Body of pancreas (tissue), 4 donors: ENCODE measurements around the gene C19orf38.

ENCODE experiments used
- CTCF ChIP-seq, 7 experiments: fragments of 450-650 bp in 4 of 7; fragments of 200-600 bp in 3 of 7; sonication (generic) in 3 of 7; IDR thresholded peaks; one replicate each; pipeline ENCODE4 v1.5.1; 2016 to 2019; ENCODE audit warnings: antibody characterized with exemption in 7 of 7
- POLR2A ChIP-seq, 3 donors: fragments of 450-650 bp; IDR thresholded peaks; one replicate each; pipeline ENCODE4 v1.6.1; 2016; ENCODE audit warnings: antibody characterized with exemption in 3 of 3, mild to moderate bottlenecking in 2 of 3

- TF ChIP-seq POLR2A (IDR thresholded peaks at IDR 0.05) = no peak
- no peak for TF ChIP-seq CTCF (IDR thresholded peaks at IDR 0.05)
Observed at GRCh38 chr19:10874024-10874423, 25.8 kb downstream of the C19orf38 start.
